H1 (cell line): ENCODE measurements around the gene DNAJC24. TPM values are rescaled to one million over a fixed set of nuclear protein-coding genes. Genes with fewer than 3 reads are reported as not detected.

Experiments
- CTBP2 ChIP-seq: IDR thresholded peaks from 2 replicates; pipeline ENCODE4 v1.7.0; 2011; ENCODE audit warnings: borderline replicate concordance, mild to moderate bottlenecking, moderate library complexity, mixed read lengths, low read length; ENCODE audit not compliant: insufficient read depth, insufficient read length
- EZH2 ChIP-seq: fragments of 200-600 bp; sonication (generic); IDR thresholded peaks from 2 replicates; pipeline ENCODE4 v1.7.1; 2012; ENCODE audit warnings: low read depth, mild to moderate bottlenecking, moderate library complexity, low read length, inconsistent platforms; ENCODE audit not compliant: severe bottlenecking
- NRF1 ChIP-seq: IDR thresholded peaks from 2 replicates; pipeline ENCODE4 v1.6.1; 2011; ENCODE audit warnings: mild to moderate bottlenecking, low read depth, low read length, improper control_type of control experiment
- SIRT6 ChIP-seq: IDR thresholded peaks from one replicate; pipeline ENCODE4 v1.7.1; 2012; ENCODE audit warnings: low read length, inconsistent platforms
- polyA plus RNA-seq, 7 experiments: library from polyadenylated mRNA; depleted of rRNA in 3 of 7; stranded (reverse) in 5 of 7; unstranded in 2 of 7; fragments of >200 nt in 5 of 7; fragments of 200-250 nt in 2 of 7; gene quantifications; 1 replicate in 5 of 7; 2 replicates in 1 of 7; 4 replicates in 1 of 7; pipeline versions ENCODE4 v1.2.1 to v1.2.3, GENCODE V29; 2011 to 2013; ENCODE audit warnings: missing spikeins in 2 of 7, mixed read lengths in 2 of 7
- total RNA-seq: library from RNA; stranded (reverse); fragmentation: NEBNext Ultra II Directional; extraction: Animal tissue kit (Norgen Biotek cat#: 25700); gene quantifications from 2 replicates; pipeline ENCODE4 v1.2.1, GENCODE V29; 2021

Gene DNAJC24
- total and polyA plus RNA-seq, 2 of the 8 experiments (the other 6 are each of a cell fraction or from before 2014, with no cell fraction given), result 7.2 to 21.1 TPM

GRCh38 chr11:31404614-31405013 lies 35.0 kb downstream of the DNAJC24 start (continued):
- TF ChIP-seq CTBP2 (no peak), SIRT6 (no peak), EZH2 (no peak), NRF1 (no peak)
